HK-2 (cell line): ENCODE data around the gene ARRDC5.
"Not testable (repeated sequence)": the region's sequence is repeated elsewhere in the genome, so short reads cannot be mapped to it uniquely, and the experiment has no call there.

Experiments used
- DNase-seq: peaks from one replicate; pipeline ENCODE4 v3.0.0-alpha.2; 2018; ENCODE audit not compliant: unreplicated experiment

The ARRDC5 gene

GRCh38 chr19:4868286-4868834 lies 34.3 kb downstream of the ARRDC5 start:
- DNase-seq = no peak

GRCh38 chr19:4867534-4868285 lies 35.0 kb downstream of the ARRDC5 start, which contains the start of gene PLIN3:
Gene PLIN3 (minus strand): TSS chr19:4867667. CDS start chr19:4861394, 6,273 bp downstream.
- peak; percentile 99 for DNase-seq

GRCh38 chr19:4866595-4867424 lies 35.9 kb downstream of the ARRDC5 start:
- DNase-seq = no peak

- no peak for DNase-seq
Observed at GRCh38 chr19:4861147-4861546, 41.5 kb downstream of the ARRDC5 start.

GRCh38 chr19:4859697-4860096 lies 43.0 kb downstream of the ARRDC5 start:
- no peak for DNase-seq

GRCh38 chr19:4856468-4856867 lies 46.2 kb downstream of the ARRDC5 start:
- DNase-seq = not testable (repeated sequence)

- not testable (repeated sequence) for DNase-seq
Observed at GRCh38 chr19:4853506-4853905, 49.2 kb downstream of the ARRDC5 start.

- no peak for DNase-seq
Observed at GRCh38 chr19:4852484-4852883, 50.2 kb downstream of the ARRDC5 start.

GRCh38 chr19:4851551-4852290 lies 51.0 kb downstream of the ARRDC5 start:
- peak; percentile 97 for DNase-seq

- no peak for DNase-seq
Observed at GRCh38 chr19:4849019-4849418, 53.7 kb downstream of the ARRDC5 start.

- no peak for DNase-seq
Observed at GRCh38 chr19:4847190-4847973, 55.3 kb downstream of the ARRDC5 start.

- peak; percentile 47 for DNase-seq
Observed at GRCh38 chr19:4845975-4846374, 56.7 kb downstream of the ARRDC5 start.

- peak; percentile 59 for DNase-seq
Observed at GRCh38 chr19:4844348-4845179, 58.1 kb downstream of the ARRDC5 start.

GRCh38 chr19:4843647-4843965 lies 59.1 kb downstream of the ARRDC5 start:
- no peak for DNase-seq
